ENCODE measurements around the gene PNPLA3.

The PNPLA3 gene

GRCh38 chr22:43923631-43924464 is at the start of gene PNPLA3:
Gene PNPLA3 (plus strand): TSS chr22:43923805. CDS start chr22:43923912, 107 bp downstream.
- TF ChIP-seq EZH2phosphoT487 (IDR thresholded peaks at IDR 0.05; ENCODE audit: borderline replicate concordance, low read length) = no peak
- TF ChIP-seq CTCF (IDR thresholded peaks at IDR 0.05; ENCODE audit: low read depth, low read length, poor library complexity, severe bottlenecking) = no peak
- Histone ChIP-seq H3K4me2 (ENCODE audit: low read length) (no peak within 1 kb of the TSS; the same call in 1 of the 2 replicates), H3F3A (ENCODE audit: control insufficient read depth, insufficient read depth) (no peaks in the 10 kb centered on the region), H3K4me3 (ENCODE audit: low read length) (no peak within 1 kb of the TSS), H3K9me3 (ENCODE audit: control insufficient read depth, insufficient read depth, low read length) (no peaks in the 10 kb centered on the region), H3K36me3 (ENCODE audit: control insufficient read depth, low read length) (no peaks in the 10 kb centered on the region), H3K9me2 (replicated peaks; ENCODE audit: control insufficient read depth, low read length) (no peaks in the 10 kb centered on the region), H3K4me1 (ENCODE audit: control insufficient read depth, low read length) (no peaks in the 10 kb centered on the region), H3K79me2 (ENCODE audit: control insufficient read depth, low read length) (no peaks in the 10 kb centered on the region), H3K27ac (ENCODE audit: low read depth, low read length) (no peak within 1 kb of the TSS), H3K27me3 (ENCODE audit: control insufficient read depth, low read length) (no peaks in the 10 kb centered on the region), H4K20me1 (ENCODE audit: control insufficient read depth, insufficient read depth, low read depth, low read length) (0 out of 2 replicates have a peak, but pooled peaks cover 3% of the 10 kb centered on the region)

- no peak for TF ChIP-seq EZH2phosphoT487 (IDR thresholded peaks at IDR 0.05; ENCODE audit: borderline replicate concordance, low read length)
- no peak for TF ChIP-seq CTCF (IDR thresholded peaks at IDR 0.05; ENCODE audit: low read depth, low read length, poor library complexity, severe bottlenecking)
- H3K79me2 ChIP-seq (ENCODE audit: control insufficient read depth, low read length) = no peaks in the 10 kb centered on the region
- no peak overlapping the region for H3K27ac ChIP-seq (ENCODE audit: low read depth, low read length)
- no peak overlapping the region for H3K4me3 ChIP-seq (ENCODE audit: low read length)
- no peaks in the 10 kb centered on the region for H3K9me3 ChIP-seq (ENCODE audit: control insufficient read depth, insufficient read depth, low read length)
- no peaks in the 10 kb centered on the region for H3K4me1 ChIP-seq (ENCODE audit: control insufficient read depth, low read length)
- H4K20me1 ChIP-seq (ENCODE audit: control insufficient read depth, insufficient read depth, low read depth, low read length) = no peaks in the 10 kb centered on the region
- H3F3A ChIP-seq (ENCODE audit: control insufficient read depth, insufficient read depth) = no peaks in the 10 kb centered on the region
- no peaks in the 10 kb centered on the region for H3K27me3 ChIP-seq (ENCODE audit: control insufficient read depth, low read length)
- no peaks in the 10 kb centered on the region for H3K36me3 ChIP-seq (ENCODE audit: control insufficient read depth, low read length)
- no peaks in the 10 kb centered on the region for H3K9me2 ChIP-seq (replicated peaks; ENCODE audit: control insufficient read depth, low read length)
- no peak overlapping the region for H3K4me2 ChIP-seq (ENCODE audit: low read length)
These were observed 46.6 kb upstream of the PNPLA3 start for GRCh38 chr22:43876866-43877509.

GRCh38 chr22:43878079-43878795 is 45.4 kb upstream of the PNPLA3 start:
- no peaks in the 10 kb centered on the region for H3F3A ChIP-seq (ENCODE audit: control insufficient read depth, insufficient read depth)
- no peak overlapping the region for H3K27ac ChIP-seq (ENCODE audit: low read depth, low read length)
- H3K4me2 ChIP-seq (ENCODE audit: low read length) = no peak overlapping the region
- no peak for TF ChIP-seq CTCF (IDR thresholded peaks at IDR 0.05; ENCODE audit: low read depth, low read length, poor library complexity, severe bottlenecking)
- no peak for TF ChIP-seq EZH2phosphoT487 (IDR thresholded peaks at IDR 0.05; ENCODE audit: borderline replicate concordance, low read length)
- no peaks in the 10 kb centered on the region for H3K79me2 ChIP-seq (ENCODE audit: control insufficient read depth, low read length)
- no peaks in the 10 kb centered on the region for H3K27me3 ChIP-seq (ENCODE audit: control insufficient read depth, low read length)
- no peaks in the 10 kb centered on the region for H3K36me3 ChIP-seq (ENCODE audit: control insufficient read depth, low read length)
- H4K20me1 ChIP-seq (ENCODE audit: control insufficient read depth, insufficient read depth, low read depth, low read length) = no peaks in the 10 kb centered on the region
- H3K9me3 ChIP-seq (ENCODE audit: control insufficient read depth, insufficient read depth, low read length) = no peaks in the 10 kb centered on the region
- no peak overlapping the region for H3K4me3 ChIP-seq (ENCODE audit: low read length)
- no peaks in the 10 kb centered on the region for H3K9me2 ChIP-seq (replicated peaks; ENCODE audit: control insufficient read depth, low read length)
- no peaks in the 10 kb centered on the region for H3K4me1 ChIP-seq (ENCODE audit: control insufficient read depth, low read length)
